ACHN (cell line): ENCODE results near the gene HHIPL1.

ENCODE experiments used
- DNase-seq: peaks from one replicate; pipeline ENCODE4 v3.0.0-alpha.2; 2015
- in situ Hi-C: cut with HindIII; loops from 2 replicates; pipeline ENCODE4 v1.10.0; 2017; ENCODE audit warnings: low sequenced_read_pairs, low pct_ligation_motif_present, low pct_unique_long_range_greater_than_20kb

Gene HHIPL1

GRCh38 chr14:99718031-99718810, 73.3 kb downstream of the HHIPL1 start:
- no peak for DNase-seq
- in situ Hi-C loops: no loop called here

DNA sequence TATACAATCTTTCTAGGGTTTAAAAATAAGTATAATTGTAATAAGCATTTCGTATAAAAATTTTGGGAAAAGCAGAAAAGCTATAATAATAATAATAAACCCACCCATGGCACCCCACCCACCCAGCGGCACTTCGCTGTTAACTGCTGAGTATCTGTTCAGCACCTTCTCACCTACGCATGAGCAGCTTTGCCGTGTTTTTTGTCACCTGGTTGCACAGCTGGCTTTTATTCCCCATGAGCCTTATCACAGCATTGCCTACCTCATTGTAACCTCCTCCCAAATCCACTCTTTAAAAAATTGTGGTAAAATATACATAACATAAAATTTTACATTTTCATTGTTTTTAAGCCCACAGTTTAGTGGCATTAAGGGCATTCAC, 73.9 kb downstream of the HHIPL1 start:
- DNase-seq: no peak
- in situ Hi-C loops: no loop called here

GRCh38 chr14:99720941-99721791, 76.2 kb downstream of the HHIPL1 start:
- DNase-seq: no peak
- in situ Hi-C loops: no loop called here

DNA sequence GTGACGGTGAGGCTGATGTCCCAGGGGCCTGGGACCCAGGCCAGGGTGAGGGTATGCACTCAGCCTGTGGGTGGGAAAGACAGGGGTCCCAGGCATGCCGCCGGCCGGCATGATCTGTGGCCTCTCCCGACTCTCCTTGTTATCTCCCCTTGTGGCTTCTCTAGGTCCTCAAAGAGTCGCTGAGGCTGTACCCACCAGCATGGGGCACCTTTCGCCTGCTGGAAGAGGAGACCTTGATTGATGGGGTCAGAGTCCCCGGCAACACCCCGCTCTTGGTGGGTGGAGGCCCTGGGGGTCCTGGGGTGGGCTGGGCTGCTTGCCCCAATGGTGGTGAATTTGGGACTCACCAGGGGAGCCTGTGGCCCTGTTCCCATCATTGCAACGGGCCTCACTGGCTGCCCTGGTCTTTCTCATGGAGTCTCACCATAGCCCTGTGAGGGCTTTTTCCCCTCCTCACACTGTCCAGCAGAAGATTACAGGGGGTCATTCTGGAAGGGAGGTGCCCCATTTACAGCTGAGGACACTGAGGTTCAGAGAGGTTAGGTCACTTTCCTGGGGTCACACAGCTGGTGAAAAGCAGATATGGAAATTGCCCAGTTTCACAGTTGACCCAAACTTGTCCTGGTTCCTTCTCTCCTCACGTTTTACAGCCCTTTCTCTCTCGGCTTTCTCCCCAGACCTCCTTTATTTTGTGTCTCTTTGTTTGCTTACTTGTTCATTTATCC, 77.0 kb downstream of the HHIPL1 start:
- in situ Hi-C loops: no loop called here
- DNase-seq: no peak

GRCh38 chr14:99722741-99723140, 77.8 kb downstream of the HHIPL1 start:
- in situ Hi-C loops: no loop called here
- no peak for DNase-seq

- DNase-seq: no peak
- in situ Hi-C loops: no loop called here
Observed at GRCh38 chr14:99724196-99724891, 79.4 kb downstream of the HHIPL1 start.

GRCh38 chr14:99724939-99725773, 80.2 kb downstream of the HHIPL1 start:
- in situ Hi-C loops: no loop called here
- no peak for DNase-seq

DNA sequence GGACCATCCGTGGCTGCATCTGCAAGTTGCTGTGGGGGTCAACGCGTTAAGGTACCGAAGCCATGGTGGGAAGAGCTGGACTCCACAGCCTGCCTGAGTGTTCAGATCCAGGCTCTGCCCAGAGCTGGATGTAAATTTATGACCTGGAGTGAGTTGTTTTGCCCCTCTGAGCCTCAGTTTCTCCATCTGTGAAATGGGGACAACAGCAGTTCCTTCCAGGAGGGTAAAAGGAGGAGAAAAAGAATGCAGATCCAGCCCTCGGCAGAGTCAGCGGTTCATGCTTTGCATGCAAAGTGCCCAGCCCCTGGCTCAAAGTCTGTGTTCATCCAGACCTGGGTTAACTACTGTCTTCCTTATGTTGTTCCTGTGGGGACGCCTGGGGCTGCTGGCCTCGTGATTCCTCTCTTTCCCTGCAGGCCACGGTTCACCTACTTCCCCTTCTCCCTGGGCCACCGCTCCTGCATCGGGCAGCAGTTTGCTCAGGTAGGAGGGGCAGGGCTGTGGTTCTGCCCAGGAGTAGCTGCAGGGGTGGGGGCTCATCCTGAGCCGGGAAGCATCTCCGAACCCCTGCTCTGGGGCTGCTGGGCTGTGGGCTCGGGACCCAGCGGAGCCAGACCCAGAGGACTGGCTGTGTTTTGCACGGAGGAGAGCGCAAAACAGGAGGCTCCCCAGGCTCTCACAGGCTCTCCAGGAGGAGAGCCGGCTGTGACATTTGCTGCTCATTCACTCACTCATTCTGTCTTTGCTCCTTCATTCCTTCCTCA, 81.0 kb downstream of the HHIPL1 start:
- no peak for DNase-seq
- in situ Hi-C loops: no loop called here

- DNase-seq: no peak
- in situ Hi-C loops: no loop called here
Observed at GRCh38 chr14:99726538-99727095, 81.7 kb downstream of the HHIPL1 start.

DNA sequence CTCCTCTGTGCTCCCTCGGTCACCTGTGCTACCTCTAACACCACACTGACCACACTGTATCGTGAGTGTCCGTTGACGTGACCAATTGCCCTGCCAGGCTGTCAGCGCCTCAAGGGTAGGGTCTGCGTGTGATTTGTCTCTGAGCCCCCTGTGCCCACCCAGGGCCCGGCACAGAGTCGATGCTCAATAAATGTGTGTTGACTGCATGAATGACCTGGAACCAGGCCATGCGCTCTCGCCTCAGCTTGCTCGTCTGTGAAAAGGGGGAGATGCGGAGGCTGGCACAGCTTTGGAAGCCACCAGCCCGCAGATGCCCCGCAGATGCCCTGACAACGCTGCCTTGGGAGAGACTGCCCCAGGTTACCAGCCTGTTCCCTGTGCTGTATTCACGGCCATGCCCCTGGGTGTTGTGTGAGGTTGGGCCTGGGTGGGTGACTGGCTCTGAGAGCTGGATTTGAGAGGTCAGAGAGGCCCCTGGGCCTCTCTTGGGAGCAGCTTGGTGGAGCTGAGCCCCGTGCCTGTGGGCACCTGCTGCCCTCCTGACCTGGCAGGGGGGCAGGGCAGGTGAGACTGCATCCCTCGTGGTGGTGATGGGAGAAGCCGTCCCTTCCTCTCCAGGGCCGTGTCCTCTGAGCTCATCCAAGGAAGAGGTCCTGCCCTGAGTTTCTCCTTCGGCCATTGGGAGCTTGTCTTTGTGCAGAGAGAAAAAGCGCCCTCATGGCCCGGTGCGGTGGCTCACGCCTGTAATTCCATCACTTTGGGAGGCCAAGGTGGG, 82.4 kb downstream of the HHIPL1 start:
- in situ Hi-C loops: no loop called here
- no peak for DNase-seq

DNA sequence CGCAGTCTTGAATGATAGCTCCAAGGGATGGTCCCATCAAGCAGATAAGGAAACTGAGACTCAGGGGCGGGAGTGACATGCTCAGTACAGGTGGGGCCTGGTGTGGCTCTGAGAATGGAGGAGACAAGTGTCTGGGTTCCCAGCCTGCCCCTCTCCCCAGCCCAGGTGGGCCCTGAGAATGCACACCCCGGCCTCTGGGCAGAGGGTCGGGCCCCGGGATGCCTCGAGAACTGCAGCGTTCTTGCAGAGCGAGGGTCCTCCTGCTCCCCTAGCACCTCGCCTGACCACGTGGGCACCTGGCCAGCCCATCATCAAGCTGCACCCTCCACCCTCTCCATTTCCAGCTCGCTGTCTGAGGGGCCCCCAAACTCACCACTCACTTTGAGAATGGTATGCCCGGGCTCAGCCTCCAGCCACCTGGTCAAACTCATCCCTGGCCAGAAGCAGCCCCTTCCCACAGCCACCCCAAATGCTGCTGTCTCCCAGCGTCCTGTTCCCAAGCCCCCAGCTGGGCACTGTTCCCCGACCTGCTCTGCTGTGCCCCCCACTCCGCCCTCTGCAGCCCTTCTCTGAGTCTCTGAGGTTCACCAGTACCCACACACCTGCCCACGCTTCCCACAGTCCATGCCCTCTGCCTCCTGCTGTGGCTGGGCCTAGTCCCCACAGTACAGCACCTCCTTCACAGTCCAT, 83.4 kb downstream of the HHIPL1 start:
- no peak for DNase-seq

DNA sequence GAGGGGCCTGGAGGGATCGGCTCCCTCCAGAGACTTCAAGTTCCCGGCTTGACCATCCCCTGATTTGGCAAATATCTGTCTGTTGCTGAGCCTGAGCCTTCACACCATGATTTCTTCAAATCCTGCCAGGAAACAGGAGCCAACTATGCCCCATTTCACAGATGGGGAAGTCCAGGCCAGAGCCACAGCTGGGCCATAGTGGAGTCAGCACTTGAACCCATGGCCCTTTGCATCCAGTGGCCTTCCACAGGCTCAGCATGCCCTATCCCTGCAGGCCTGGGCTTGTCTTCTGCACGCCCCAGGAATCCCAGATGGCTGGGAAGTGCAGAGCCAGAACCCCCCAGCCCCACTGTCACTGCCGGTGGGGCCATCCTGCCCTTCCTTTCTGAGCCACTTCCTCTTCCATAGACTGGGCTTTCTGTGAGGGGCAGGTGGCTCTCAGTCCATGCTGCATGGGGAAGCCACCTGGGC, 84.1 kb downstream of the HHIPL1 start:
- no peak for DNase-seq
- in situ Hi-C loops: no loop called here

More for the DNA sequence above, 83.4 kb downstream of the HHIPL1 start:
- in situ Hi-C loops: no loop called here
